K562 (cell line): ENCODE data around the gene CRHR1. TPM values are rescaled to one million over a fixed set of nuclear protein-coding genes. Genes with fewer than 3 reads are reported as not detected.

Source experiments
- ATF1 ChIP-seq, 2 experiments: fragments of 450-650 bp in 1 of 2; IDR thresholded peaks; 2 replicates each; pipeline ENCODE4 v1.6.1; 2016; ENCODE audit warnings: missing compliant biosample characterization in 1 of 2, missing genetic modification characterization in 1 of 2
- GABPB1 ChIP-seq: sonication (generic); formaldehyde crosslinking; IDR thresholded peaks from 2 replicates; pipeline ENCODE4 v1.8.0; 2022; ENCODE audit warnings: mild to moderate bottlenecking, missing genetic modification reagents
- IFI16 ChIP-seq: fragments of 250-450 bp; sonication (Bioruptor Pico); IDR thresholded peaks from 2 replicates; pipeline ENCODE4 v2.1.2; 2022; ENCODE audit warnings: mild to moderate bottlenecking, inconsistent platforms
- KLF1 ChIP-seq: fragments of 450-650 bp; IDR thresholded peaks from 2 replicates; pipeline ENCODE4 v1.6.1; 2016; ENCODE audit warnings: missing genetic modification characterization, missing compliant biosample characterization
- MEF2A ChIP-seq: IDR thresholded peaks from 2 replicates; pipeline ENCODE4 v1.6.1; 2011; ENCODE audit warnings: low read depth, mild to moderate bottlenecking, low read length, moderate library complexity; ENCODE audit not compliant: control insufficient read depth
- NR2C2 ChIP-seq, 2 experiments: fragments of 200-800 bp in 1 of 2; sonication (Bioruptor generic) in 1 of 2; sonication (generic) in 1 of 2; formaldehyde crosslinking in 1 of 2; IDR thresholded peaks; 2 replicates each; pipeline versions ENCODE4 v1.6.1 to v1.8.0; 2016 to 2022; ENCODE audit warnings: mild to moderate bottlenecking in 1 of 2, missing compliant biosample characterization in 1 of 2, missing genetic modification characterization in 1 of 2, missing genetic modification reagents in 1 of 2
- RNF2 ChIP-seq: sonication (generic); IDR thresholded peaks from 2 replicates; pipeline ENCODE4 v1.6.1; 2016
- SAFB ChIP-seq: fragments of 200-400 bp; formaldehyde crosslinking; IDR thresholded peaks from 2 replicates; pipeline ENCODE4 v1.6.1; 2017; ENCODE audit warnings: low read depth, low read length, borderline replicate concordance
- SMARCB1 ChIP-seq: IDR thresholded peaks from 2 replicates; pipeline ENCODE4 v1.6.1; 2011; ENCODE audit warnings: improper control_type of control experiment, low read depth; ENCODE audit not compliant: insufficient read length
- SPI1 ChIP-seq: IDR thresholded peaks from 2 replicates; pipeline ENCODE4 v1.6.1; 2011; ENCODE audit warnings: low read depth, low read length, control low read depth, borderline replicate concordance
- TFAM ChIP-seq: fragments of 250-450 bp; sonication (Bioruptor Pico); conservative IDR thresholded peaks from 2 replicates; pipeline ENCODE4 v1.5.0; 2021; ENCODE audit warnings: mild to moderate bottlenecking, moderate library complexity
- ZC3H8 ChIP-seq: fragments of 450-650 bp; IDR thresholded peaks from 2 replicates; pipeline ENCODE4 v1.6.1; 2017
- ZFP1 ChIP-seq: fragments of 450-650 bp; formaldehyde crosslinking; IDR thresholded peaks from 2 replicates; pipeline ENCODE4 v1.4.0; 2020; ENCODE audit warnings: mild to moderate bottlenecking, mixed read lengths
- ZNF316 ChIP-seq: fragments of 450-650 bp; IDR thresholded peaks from 2 replicates; pipeline ENCODE4 v1.6.1; 2016
- ZNF507 ChIP-seq: conservative IDR thresholded peaks from 2 replicates; pipeline ENCODE4 v1.6.1; 2017; ENCODE audit warnings: missing genetic modification characterization, missing compliant biosample characterization
- polyA plus RNA-seq, 8 experiments: library from polyadenylated mRNA; depleted of rRNA in 4 of 8; stranded (reverse) in 5 of 8; unstranded in 3 of 8; fragments of >200 nt; fragmentation: Nextera tagmentation in 2 of 8; fragmentation: Illumina TruSeq in 1 of 8; extraction: Ambion mirVana in 2 of 8; extraction: Trizol in 1 of 8; gene quantifications; 2 replicates each; pipeline versions ENCODE4 v1.2.1 to v1.2.3, GENCODE V29; 2011 to 2014; ENCODE audit warnings: inconsistent platforms in 1 of 8, missing spikeins in 1 of 8
- total RNA-seq, 7 experiments: library from RNA; depleted of rRNA in 6 of 7; stranded (reverse); fragments of >200 nt in 6 of 7; fragmentation: Illumina TruSeq in 2 of 7; extraction: Trizol in 2 of 7; gene quantifications; 2 replicates each; pipeline versions ENCODE4 v1.2.1 to v1.2.3, GENCODE V29; 2011 to 2021; ENCODE audit warnings: low replicate concordance in 1 of 7
- TF ChIP-seq, protein P1 (sequence below): fragments of 150-350 bp; IDR thresholded peaks from 2 replicates; pipeline ENCODE4 v1.6.1; 2014; ENCODE audit warnings: low read depth, mild to moderate bottlenecking, low read length, borderline replicate concordance
- TF ChIP-seq, protein P2 (sequence below): fragments of 250-450 bp; sonication (Bioruptor Pico); IDR thresholded peaks from 2 replicates; pipeline ENCODE4 v1.4.0; 2020; ENCODE audit warnings: borderline replicate concordance
- TF ChIP-seq, protein P3 (sequence below): fragments of 200-800 bp; sonication (Bioruptor generic); IDR thresholded peaks from 2 replicates; pipeline ENCODE4 v1.6.1; 2017; ENCODE audit warnings: missing genetic modification characterization, missing compliant biosample characterization
- TF ChIP-seq, protein P4 (sequence below): sonication (generic); formaldehyde crosslinking; IDR thresholded peaks from 2 replicates; pipeline ENCODE4 v1.8.0; 2022; ENCODE audit warnings: mild to moderate bottlenecking, low read depth, missing genetic modification reagents
- TF ChIP-seq, protein P5 (sequence below): fragments of 450-650 bp; IDR thresholded peaks from 2 replicates; pipeline ENCODE4 v1.6.1; 2016; ENCODE audit warnings: low read depth, mild to moderate bottlenecking, moderate library complexity

The CRHR1 gene
- total and polyA plus RNA-seq, 9 of the 15 experiments (the other 6 are each of a cell fraction or from before 2014, with no cell fraction given), result 0.05 TPM; not detected in 8

DNA sequence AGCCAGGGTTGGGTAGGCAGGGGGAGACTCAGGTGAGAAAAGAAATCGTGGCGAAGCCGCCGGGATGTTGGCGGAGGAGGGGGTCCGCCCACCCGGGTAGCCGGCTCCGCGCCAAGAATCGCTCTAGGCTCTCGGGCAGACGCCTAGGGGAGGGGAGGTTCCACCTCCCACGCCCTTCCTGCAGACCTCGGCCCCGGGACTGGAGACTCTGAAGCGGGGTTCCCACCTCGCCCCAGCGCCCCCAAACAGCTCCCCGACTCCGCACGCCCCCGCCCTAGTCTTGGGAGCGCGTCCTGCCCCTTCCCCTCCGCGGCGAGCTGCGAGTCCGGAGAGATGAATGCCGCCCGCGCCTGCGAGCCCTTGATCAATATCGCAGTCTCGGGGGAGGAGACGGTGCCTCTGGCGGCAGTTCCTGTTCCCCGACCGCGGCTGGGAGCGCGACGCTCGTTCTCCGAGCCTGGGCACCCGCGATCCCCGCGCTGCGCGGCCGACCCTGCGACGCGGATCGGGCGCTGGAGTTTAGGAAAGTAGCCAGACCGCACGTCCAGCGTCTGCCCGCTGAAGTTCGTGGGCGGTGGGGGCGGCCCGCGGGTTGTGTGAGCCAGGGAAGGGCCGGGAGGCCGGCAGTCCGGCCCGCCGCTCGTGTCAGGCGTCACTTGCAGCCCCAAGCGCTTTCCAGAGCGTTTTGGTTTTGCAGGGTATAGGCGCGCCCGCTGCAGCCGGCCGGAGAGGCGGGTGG lies 790 bp downstream of the CRHR1 start (continued):
- TF ChIP-seq, protein P1, sequence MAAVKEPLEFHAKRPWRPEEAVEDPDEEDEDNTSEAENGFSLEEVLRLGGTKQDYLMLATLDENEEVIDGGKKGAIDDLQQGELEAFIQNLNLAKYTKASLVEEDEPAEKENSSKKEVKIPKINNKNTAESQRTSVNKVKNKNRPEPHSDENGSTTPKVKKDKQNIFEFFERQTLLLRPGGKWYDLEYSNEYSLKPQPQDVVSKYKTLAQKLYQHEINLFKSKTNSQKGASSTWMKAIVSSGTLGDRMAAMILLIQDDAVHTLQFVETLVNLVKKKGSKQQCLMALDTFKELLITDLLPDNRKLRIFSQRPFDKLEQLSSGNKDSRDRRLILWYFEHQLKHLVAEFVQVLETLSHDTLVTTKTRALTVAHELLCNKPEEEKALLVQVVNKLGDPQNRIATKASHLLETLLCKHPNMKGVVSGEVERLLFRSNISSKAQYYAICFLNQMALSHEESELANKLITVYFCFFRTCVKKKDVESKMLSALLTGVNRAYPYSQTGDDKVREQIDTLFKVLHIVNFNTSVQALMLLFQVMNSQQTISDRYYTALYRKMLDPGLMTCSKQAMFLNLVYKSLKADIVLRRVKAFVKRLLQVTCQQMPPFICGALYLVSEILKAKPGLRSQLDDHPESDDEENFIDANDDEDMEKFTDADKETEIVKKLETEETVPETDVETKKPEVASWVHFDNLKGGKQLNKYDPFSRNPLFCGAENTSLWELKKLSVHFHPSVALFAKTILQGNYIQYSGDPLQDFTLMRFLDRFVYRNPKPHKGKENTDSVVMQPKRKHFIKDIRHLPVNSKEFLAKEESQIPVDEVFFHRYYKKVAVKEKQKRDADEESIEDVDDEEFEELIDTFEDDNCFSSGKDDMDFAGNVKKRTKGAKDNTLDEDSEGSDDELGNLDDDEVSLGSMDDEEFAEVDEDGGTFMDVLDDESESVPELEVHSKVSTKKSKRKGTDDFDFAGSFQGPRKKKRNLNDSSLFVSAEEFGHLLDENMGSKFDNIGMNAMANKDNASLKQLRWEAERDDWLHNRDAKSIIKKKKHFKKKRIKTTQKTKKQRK, result no peak
- TF ChIP-seq ATF1 (CRISPR knock-in tag; IDR thresholded peaks at IDR 0.05) (no peak), ATF1 (tag; IDR thresholded peaks at IDR 0.05) (no peak), GABPB1 (CRISPR knock-in tag) (no peak), IFI16 (no peak), SMARCB1 (no peak), SAFB (no peak), KLF1 (tag) (no peak), MEF2A (no peak), RNF2 (peak; percentile 42; the same call in 1 of the 2 replicates), ZNF316 (no peak), SPI1 (peak; percentile 67; the same call in 1 of the 2 replicates), NR2C2 (CRISPR knock-in tag; IDR thresholded peaks at IDR 0.05) (no peak), NR2C2 (tag; IDR thresholded peaks at IDR 0.05) (no peak), ZFP1 (CRISPR knock-in tag) (no peak), ZC3H8 (no peak), TFAM (no peak), ZNF507 (tag) (no peak)
- TF ChIP-seq, protein P2, sequence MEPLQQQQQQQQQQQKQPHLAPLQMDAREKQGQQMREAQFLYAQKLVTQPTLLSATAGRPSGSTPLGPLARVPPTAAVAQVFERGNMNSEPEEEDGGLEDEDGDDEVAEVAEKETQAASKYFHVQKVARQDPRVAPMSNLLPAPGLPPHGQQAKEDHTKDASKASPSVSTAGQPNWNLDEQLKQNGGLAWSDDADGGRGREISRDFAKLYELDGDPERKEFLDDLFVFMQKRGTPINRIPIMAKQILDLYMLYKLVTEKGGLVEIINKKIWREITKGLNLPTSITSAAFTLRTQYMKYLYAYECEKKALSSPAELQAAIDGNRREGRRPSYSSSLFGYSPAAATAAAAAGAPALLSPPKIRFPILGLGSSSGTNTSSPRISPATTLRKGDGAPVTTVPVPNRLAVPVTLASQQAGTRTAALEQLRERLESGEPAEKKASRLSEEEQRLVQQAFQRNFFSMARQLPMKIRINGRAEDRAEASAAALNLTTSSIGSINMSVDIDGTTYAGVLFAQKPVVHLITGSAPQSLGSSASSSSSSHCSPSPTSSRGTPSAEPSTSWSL (CRISPR knock-in tag), result 0 out of 2 replicates have a peak, but pooled peaks have one; percentile 18
- TF ChIP-seq, protein P3, sequence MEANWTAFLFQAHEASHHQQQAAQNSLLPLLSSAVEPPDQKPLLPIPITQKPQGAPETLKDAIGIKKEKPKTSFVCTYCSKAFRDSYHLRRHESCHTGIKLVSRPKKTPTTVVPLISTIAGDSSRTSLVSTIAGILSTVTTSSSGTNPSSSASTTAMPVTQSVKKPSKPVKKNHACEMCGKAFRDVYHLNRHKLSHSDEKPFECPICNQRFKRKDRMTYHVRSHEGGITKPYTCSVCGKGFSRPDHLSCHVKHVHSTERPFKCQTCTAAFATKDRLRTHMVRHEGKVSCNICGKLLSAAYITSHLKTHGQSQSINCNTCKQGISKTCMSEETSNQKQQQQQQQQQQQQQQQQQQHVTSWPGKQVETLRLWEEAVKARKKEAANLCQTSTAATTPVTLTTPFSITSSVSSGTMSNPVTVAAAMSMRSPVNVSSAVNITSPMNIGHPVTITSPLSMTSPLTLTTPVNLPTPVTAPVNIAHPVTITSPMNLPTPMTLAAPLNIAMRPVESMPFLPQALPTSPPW (CRISPR knock-in tag), result peak; percentile 46; the same call in 1 of the 2 replicates
- TF ChIP-seq, protein P4, sequence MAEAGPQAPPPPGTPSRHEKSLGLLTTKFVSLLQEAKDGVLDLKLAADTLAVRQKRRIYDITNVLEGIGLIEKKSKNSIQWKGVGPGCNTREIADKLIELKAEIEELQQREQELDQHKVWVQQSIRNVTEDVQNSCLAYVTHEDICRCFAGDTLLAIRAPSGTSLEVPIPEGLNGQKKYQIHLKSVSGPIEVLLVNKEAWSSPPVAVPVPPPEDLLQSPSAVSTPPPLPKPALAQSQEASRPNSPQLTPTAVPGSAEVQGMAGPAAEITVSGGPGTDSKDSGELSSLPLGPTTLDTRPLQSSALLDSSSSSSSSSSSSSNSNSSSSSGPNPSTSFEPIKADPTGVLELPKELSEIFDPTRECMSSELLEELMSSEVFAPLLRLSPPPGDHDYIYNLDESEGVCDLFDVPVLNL (CRISPR knock-in tag), result no peak
- TF ChIP-seq, protein P5, sequence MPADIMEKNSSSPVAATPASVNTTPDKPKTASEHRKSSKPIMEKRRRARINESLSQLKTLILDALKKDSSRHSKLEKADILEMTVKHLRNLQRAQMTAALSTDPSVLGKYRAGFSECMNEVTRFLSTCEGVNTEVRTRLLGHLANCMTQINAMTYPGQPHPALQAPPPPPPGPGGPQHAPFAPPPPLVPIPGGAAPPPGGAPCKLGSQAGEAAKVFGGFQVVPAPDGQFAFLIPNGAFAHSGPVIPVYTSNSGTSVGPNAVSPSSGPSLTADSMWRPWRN, result no peak
